ENCODE measurements around the gene GNB5. TPM values are rescaled to one million over a fixed set of nuclear protein-coding genes. Genes with fewer than 3 reads are reported as not detected.
A peak's percentile ranks its signal among the peaks of the same experiment; 100 is the strongest.

The GNB5 gene
- total RNA-seq, 1 experiment from 2014 or later = 22.8 TPM

GRCh38 chr15:52227456-52227855, 36.3 kb upstream of the GNB5 start:
- POLR2A ChIA-PET (ENCODE audit: low non-redundant PET) = no interaction called here
- intact Hi-C loops (cut with micrococcal nuclease; ENCODE audit: unreplicated experiment) = loop anchor here (5.0 kb wide), 2 partner anchors 45 to 245 kb away; no protein-coding TSS in a partner anchor
- Histone ChIP-seq H3K4me1 (ENCODE audit: insufficient read depth, low read length, poor library complexity, severe bottlenecking) (no peaks in the 10 kb centered on the region), H3K27me3 (replicated peaks; ENCODE audit: insufficient read depth, low read depth, low read length, poor library complexity) (no peaks in the 10 kb centered on the region), H3K4me3 (ENCODE audit: low read depth, low read length, poor library complexity, severe bottlenecking) (no peak overlapping the region), H3K9me3 (ENCODE audit: low read depth, low read length, poor library complexity, severe bottlenecking) (no peaks in the 10 kb centered on the region), H3K36me3 (ENCODE audit: insufficient read depth, low read length, poor library complexity, severe bottlenecking) (no peaks in the 10 kb centered on the region), H3K27ac (ENCODE audit: low read depth, low read length, poor library complexity, severe bottlenecking) (no peak overlapping the region)
- TF ChIP-seq, protein P1, sequence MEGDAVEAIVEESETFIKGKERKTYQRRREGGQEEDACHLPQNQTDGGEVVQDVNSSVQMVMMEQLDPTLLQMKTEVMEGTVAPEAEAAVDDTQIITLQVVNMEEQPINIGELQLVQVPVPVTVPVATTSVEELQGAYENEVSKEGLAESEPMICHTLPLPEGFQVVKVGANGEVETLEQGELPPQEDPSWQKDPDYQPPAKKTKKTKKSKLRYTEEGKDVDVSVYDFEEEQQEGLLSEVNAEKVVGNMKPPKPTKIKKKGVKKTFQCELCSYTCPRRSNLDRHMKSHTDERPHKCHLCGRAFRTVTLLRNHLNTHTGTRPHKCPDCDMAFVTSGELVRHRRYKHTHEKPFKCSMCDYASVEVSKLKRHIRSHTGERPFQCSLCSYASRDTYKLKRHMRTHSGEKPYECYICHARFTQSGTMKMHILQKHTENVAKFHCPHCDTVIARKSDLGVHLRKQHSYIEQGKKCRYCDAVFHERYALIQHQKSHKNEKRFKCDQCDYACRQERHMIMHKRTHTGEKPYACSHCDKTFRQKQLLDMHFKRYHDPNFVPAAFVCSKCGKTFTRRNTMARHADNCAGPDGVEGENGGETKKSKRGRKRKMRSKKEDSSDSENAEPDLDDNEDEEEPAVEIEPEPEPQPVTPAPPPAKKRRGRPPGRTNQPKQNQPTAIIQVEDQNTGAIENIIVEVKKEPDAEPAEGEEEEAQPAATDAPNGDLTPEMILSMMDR (conservative IDR thresholded peaks at IDR 0.05; ENCODE audit: low read depth, low read length) = peak; percentile 79
- no peak for TF ChIP-seq EZH2 (IDR thresholded peaks at IDR 0.05; ENCODE audit: borderline replicate concordance, low read depth, low read length, poor library complexity, severe bottlenecking)
- no TSS peak for BruUV-seq (replicated peaks)
- peak; percentile 81 for DNase-seq (ENCODE audit: low spot score)
- CTCF ChIA-PET = interaction anchor here (0.5 to 1.3 kb wide), 8 partner anchors 10 to 508 kb away, joined by 3 to 10 read pairs (median 5); no protein-coding TSS in a partner anchor

- H3K4me1 ChIP-seq (ENCODE audit: insufficient read depth, low read length, poor library complexity, severe bottlenecking) = no peaks in the 10 kb centered on the region
- TF ChIP-seq EZH2 (IDR thresholded peaks at IDR 0.05; ENCODE audit: borderline replicate concordance, low read depth, low read length, poor library complexity, severe bottlenecking) = no peak
- TF ChIP-seq, protein P1 (conservative IDR thresholded peaks at IDR 0.05; ENCODE audit: low read depth, low read length) = no peak
- H3K27ac ChIP-seq (ENCODE audit: low read depth, low read length, poor library complexity, severe bottlenecking) = no peak overlapping the region
- H3K4me3 ChIP-seq (ENCODE audit: low read depth, low read length, poor library complexity, severe bottlenecking) = no peak overlapping the region
- no TSS peak for BruUV-seq (replicated peaks)
- ChIA-PET CTCF (no interaction called here), POLR2A (ENCODE audit: low non-redundant PET) (no interaction called here)
- no peaks in the 10 kb centered on the region for H3K27me3 ChIP-seq (replicated peaks; ENCODE audit: insufficient read depth, low read depth, low read length, poor library complexity)
- intact Hi-C loops (cut with micrococcal nuclease; ENCODE audit: unreplicated experiment) = loop anchor here (5.0 kb wide), 2 partner anchors 43 to 243 kb away; no protein-coding TSS in a partner anchor
- H3K9me3 ChIP-seq (ENCODE audit: low read depth, low read length, poor library complexity, severe bottlenecking) = no peaks in the 10 kb centered on the region
- no peak for DNase-seq (ENCODE audit: low spot score)
- H3K36me3 ChIP-seq (ENCODE audit: insufficient read depth, low read length, poor library complexity, severe bottlenecking) = no peaks in the 10 kb centered on the region
Observed at GRCh38 chr15:52225230-52225629, 34.0 kb upstream of the GNB5 start.

DNA sequence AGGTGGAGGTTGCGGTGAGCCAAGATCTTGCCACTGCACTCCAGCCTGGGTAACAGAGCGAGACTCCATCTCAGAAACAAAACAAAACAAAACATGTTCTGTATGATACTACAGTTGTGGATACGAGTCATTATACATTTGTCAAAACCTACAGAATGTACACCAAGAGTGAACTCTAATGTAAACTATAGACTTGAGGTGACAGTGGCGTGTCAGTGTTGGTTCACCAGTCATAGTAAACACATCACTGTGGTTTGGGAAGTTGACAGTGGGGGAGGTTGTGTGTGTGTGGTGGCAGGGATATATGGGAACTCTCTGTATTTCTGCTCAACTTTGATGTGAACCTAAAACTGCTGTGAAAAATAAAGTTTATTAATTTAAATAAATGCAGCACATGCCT, 33.0 kb upstream of the GNB5 start:
- CTCF ChIA-PET = no interaction called here
- Histone ChIP-seq H3K36me3 (ENCODE audit: insufficient read depth, low read length, poor library complexity, severe bottlenecking) (no peaks in the 10 kb centered on the region), H3K4me1 (ENCODE audit: insufficient read depth, low read length, poor library complexity, severe bottlenecking) (no peaks in the 10 kb centered on the region), H3K27me3 (replicated peaks; ENCODE audit: insufficient read depth, low read depth, low read length, poor library complexity) (no peaks in the 10 kb centered on the region), H3K9me3 (ENCODE audit: low read depth, low read length, poor library complexity, severe bottlenecking) (no peaks in the 10 kb centered on the region), H3K4me3 (ENCODE audit: low read depth, low read length, poor library complexity, severe bottlenecking) (no peak overlapping the region), H3K27ac (ENCODE audit: low read depth, low read length, poor library complexity, severe bottlenecking) (no peak overlapping the region)
- TF ChIP-seq EZH2 (IDR thresholded peaks at IDR 0.05; ENCODE audit: borderline replicate concordance, low read depth, low read length, poor library complexity, severe bottlenecking) = no peak
- TF ChIP-seq, protein P1 (conservative IDR thresholded peaks at IDR 0.05; ENCODE audit: low read depth, low read length) = no peak
- intact Hi-C loops (cut with micrococcal nuclease; ENCODE audit: unreplicated experiment) = no loop called here
- BruUV-seq (replicated peaks) = no TSS peak
- DNase-seq (ENCODE audit: low spot score) = no peak
- POLR2A ChIA-PET (ENCODE audit: low non-redundant PET) = no interaction called here

Data from A673 (cell line).